ENCODE results near the gene LEKR1.
A peak's percentile ranks its signal among the peaks of the same experiment; 100 is the strongest.
"Not testable (repeated sequence)": the region's sequence is repeated elsewhere in the genome, so short reads cannot be mapped to it uniquely, and the experiment has no call there.

LEKR1 gene

GRCh38 chr3:156806698-156807097 lies 19.5 kb upstream of the LEKR1 start:
- no peak for FAIRE-seq
- DNase-seq (ENCODE audit: low spot score) = no peak

- FAIRE-seq (no peak), DNase-seq (ENCODE audit: low spot score) (no peak)
Observed at GRCh38 chr3:156808025-156808424, 18.1 kb upstream of the LEKR1 start.

GRCh38 chr3:156811089-156811862 lies 14.9 kb upstream of the LEKR1 start:
- no peak for FAIRE-seq

GRCh38 chr3:156812521-156813335 lies 13.4 kb upstream of the LEKR1 start:
- DNase-seq (ENCODE audit: low spot score) (no peak), FAIRE-seq (no peak)

More at GRCh38 chr3:156811089-156811862, 14.9 kb upstream of the LEKR1 start:
- no peak for DNase-seq (ENCODE audit: low spot score)

DNA sequence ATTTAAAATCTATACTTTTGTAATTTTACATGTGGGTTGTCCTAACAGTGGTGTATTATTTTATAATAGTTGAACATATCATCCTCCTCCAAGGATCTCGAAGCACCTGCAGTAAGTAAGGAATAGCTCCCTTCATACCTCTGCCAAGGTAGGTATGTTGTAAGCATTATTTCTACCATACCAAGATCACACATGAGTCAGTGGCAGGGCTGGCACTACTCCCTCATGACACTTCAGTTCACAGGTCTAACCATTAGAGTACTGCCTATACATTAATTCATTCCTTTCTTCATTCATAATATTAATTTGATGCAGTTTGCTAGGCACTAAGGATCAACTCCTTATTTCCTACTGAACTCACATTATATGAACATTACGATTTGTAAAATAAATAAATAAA lies 11.9 kb upstream of the LEKR1 start:
- DNase-seq (ENCODE audit: low spot score) = no peak
- no peak for FAIRE-seq

GRCh38 chr3:156816091-156816793 lies 9.9 kb upstream of the LEKR1 start:
- no peak for FAIRE-seq

GRCh38 chr3:156816794-156817645 lies 9.1 kb upstream of the LEKR1 start:
- FAIRE-seq (no peak), DNase-seq (ENCODE audit: low spot score) (no peak)

More at GRCh38 chr3:156816091-156816793, 9.9 kb upstream of the LEKR1 start:
- no peak for DNase-seq (ENCODE audit: low spot score)

- DNase-seq (ENCODE audit: low spot score) (no peak), FAIRE-seq (no peak)
Observed at GRCh38 chr3:156817646-156818272, 8.4 kb upstream of the LEKR1 start.

DNA sequence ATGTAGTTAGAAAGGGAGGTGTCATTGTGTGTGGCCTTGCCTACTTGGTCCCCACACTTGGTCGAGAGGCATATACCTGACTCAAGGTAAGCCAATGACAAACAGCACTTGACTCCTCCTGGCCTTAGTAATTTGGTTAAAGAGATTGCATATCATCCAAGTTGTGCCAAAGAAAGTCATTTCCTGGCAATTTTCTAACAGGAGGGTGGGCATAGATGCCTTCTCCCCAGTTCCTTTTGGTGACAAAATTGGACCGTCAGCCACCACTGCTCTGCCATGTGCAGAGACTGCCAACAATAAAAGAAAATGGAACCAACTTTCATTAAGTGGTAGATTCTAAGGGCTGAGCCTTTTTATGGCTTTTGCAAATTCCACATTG lies 7.9 kb upstream of the LEKR1 start:
- FAIRE-seq (no peak), DNase-seq (ENCODE audit: low spot score) (no peak)

DNA sequence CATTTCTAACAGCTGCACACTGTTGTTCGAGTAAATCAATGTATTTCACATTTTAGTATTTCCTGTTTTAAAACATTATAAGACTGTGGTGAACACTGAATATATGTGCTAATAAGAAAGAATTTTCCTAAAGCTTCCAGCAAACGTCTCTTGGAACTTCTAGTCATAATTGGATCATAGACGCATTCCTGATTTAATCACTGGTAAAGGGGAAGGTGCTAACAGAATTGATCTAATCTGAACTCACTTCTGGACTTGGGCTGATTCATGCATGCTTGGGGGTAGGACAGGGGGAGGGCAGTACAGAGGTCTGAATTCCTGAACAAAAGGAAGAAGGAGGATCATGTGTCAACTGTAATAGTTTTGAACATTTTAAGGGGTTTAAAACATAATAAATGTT lies 7.3 kb upstream of the LEKR1 start:
- DNase-seq (ENCODE audit: low spot score) (peak; percentile 23), FAIRE-seq (no peak)

DNA sequence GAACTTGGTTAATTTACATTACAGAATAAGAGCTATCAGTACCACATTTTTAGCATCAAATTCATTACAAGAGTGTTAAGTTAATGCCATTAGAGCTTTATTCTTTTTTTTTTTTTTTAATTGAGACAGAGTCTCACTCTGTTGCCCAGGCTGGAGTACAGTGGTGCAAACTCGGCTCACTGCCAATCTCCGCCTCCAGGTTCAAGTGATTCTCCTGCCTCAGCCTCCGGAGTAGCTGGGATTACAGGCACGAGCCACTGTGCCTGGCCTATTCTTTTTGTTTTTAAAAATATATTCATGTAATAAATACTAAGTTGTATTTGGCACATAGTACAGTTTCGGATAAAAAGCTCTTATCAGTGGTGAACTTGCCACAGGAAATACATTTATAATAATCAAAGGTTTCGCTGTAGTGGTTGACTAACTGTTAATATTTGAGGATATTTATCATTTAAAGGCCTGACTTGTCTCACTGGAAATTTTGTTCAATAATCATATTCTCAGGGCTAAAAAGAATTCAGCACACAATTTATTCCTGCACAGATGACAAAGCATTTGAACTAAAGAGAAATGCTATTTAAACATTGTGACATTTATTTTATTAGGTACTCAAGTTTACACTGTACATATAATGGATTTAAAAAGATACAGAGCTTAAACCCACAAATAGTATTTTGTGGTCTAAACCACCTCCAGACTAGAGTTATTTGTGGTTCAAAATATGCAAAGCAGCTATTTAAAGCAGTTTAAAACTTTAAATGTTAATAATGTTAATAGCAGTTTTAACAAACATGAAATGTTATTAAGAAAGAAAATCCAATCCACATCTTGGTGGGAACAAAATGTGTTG lies 6.1 kb upstream of the LEKR1 start:
- DNase-seq (ENCODE audit: low spot score) = no peak
- no peak for FAIRE-seq

DNA sequence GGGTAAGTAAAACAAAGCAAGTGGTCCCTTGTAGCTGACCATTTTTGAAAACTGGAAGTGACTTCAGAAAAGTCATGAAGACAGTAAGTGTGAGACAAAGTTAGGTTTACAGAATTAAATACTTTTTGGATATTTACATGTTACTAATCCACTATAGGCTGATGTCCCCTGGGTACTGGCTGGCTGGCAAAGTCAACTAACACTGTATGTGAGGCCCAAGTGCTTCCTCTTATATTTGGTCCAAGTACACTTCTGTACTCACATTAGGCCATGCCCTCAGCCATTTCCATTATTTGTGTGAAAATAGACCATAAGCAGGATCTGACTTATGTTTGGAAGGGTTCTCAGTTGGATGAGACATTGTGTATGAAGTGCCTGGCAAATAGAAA lies 5.5 kb upstream of the LEKR1 start:
- FAIRE-seq = no peak
- no peak for DNase-seq (ENCODE audit: low spot score)

- DNase-seq (ENCODE audit: low spot score); FAIRE-seq: not testable (repeated sequence)
Observed at GRCh38 chr3:156822626-156823260, 3.4 kb upstream of the LEKR1 start.

DNA sequence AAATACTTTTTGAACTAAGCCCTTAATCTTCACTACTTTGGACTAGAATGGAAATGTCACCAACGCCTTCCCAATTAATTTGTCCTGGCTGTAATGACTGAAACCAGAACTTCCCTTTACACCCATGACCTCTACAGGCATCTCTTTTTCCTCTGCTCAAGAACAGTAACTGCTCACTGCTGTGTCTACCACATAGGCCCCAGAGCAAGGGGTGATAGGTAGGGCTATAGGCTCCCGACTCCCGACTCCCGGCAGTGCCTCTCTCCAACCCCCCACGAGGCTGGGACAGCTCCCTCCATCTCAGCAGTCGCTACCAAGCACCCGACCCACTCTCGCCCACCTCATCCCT lies 384 bp upstream of the LEKR1 start:
- DNase-seq (ENCODE audit: low spot score) = no peak
- FAIRE-seq = no peak

GRCh38 chr3:156826896-156827882 lies 1.0 kb downstream of the LEKR1 start:
- DNase-seq (ENCODE audit: low spot score) = no peak
- FAIRE-seq = no peak

- FAIRE-seq = no peak
Observed at GRCh38 chr3:156831006-156831405, 4.9 kb downstream of the LEKR1 start.

DNA sequence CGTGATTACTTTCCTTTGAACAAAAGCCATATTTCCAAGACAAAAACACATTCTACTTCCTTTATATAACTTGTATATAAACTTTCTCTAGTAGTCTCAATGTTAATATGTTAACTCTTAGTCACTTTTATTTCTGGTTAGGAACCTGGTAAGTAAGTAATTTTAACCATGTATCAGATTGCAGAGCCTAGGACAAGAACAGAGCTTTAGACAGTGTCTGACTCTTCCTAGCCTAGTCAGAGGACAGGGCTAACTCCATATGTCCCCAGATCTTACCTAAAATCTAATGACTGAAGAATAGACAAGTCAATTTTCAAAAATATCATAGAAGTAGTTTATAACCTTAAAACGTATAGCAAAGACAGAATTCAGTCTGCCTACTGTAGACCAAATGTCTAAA lies 8.3 kb downstream of the LEKR1 start:
- DNase-seq (ENCODE audit: low spot score) (no peak), FAIRE-seq (no peak)

More at GRCh38 chr3:156831006-156831405, 4.9 kb downstream of the LEKR1 start:
- no peak for DNase-seq (ENCODE audit: low spot score)

DNA sequence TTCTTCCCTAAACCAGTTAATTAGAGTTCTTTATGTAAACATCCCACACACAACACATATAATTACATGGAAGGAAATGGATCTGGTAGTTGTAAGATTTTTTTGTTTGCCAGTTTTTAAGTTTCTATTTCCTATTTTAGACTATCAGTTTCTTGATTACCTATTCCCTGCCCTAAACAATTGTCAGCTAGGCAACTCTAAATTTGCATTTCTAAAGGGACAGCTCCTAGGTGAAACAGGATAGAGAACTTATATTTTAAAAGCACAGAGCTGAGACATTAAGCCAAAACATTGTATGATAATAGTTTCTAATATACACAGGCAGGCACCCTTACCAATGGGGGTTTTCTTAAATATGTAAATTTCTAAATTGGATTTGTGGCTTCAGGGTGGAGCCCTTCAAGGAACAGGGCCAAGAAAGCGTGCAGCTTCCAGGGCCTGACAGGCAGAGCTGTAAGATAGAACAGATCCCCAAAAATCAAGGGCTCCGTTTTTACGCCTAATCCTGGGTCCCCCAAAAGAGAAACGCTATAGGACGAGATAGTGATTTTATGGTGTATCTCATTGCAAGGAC lies 8.9 kb downstream of the LEKR1 start:
- FAIRE-seq (no peak), DNase-seq (ENCODE audit: low spot score) (no peak)

Measured in urothelium cell line (cell line).